CD14-positive monocyte (primary cell): Measurements from ENCODE around the gene ZNF467. TPM values are rescaled to one million over a fixed set of nuclear protein-coding genes. Genes with fewer than 3 reads are reported as not detected.

Experiments used
- DNase-seq, 3 donors: peaks; one replicate each; pipeline ENCODE4 v3.0.0-alpha.2; 2011 to 2022
- H2AFZ ChIP-seq: 2 replicates; pipeline ENCODE4 v1.6.0; 2012; ENCODE audit warnings: mild to moderate bottlenecking, low read depth, low read length, inconsistent platforms; ENCODE audit not compliant: insufficient read depth, poor library complexity, severe bottlenecking
- H3K27ac ChIP-seq, 2 donors: 1 replicate in 1 of 2; 2 replicates in 1 of 2; pipeline ENCODE4 v1.5.1; 2012 to 2013; ENCODE audit warnings: low read length in 2 of 2, control low read depth in 1 of 2, inconsistent platforms in 1 of 2, low read depth in 1 of 2, mild to moderate bottlenecking in 1 of 2
- H3K27me3 ChIP-seq, 2 donors: one replicate each; pipeline versions ENCODE4 v1.6.0 to v1.6.1; 2011 to 2013; ENCODE audit warnings: low read length in 2 of 2; ENCODE audit not compliant: control insufficient read depth in 2 of 2, insufficient read depth in 2 of 2
- H3K36me3 ChIP-seq, 2 donors: replicated peaks in 1 of 2; 1 replicate in 1 of 2; 2 replicates in 1 of 2; pipeline versions ENCODE4 v1.5.1 to v1.6.1; 2012 to 2013; ENCODE audit warnings: low read length in 2 of 2, control low read depth in 1 of 2, inconsistent platforms in 1 of 2, mild to moderate bottlenecking in 1 of 2; ENCODE audit not compliant: insufficient read depth in 2 of 2, control insufficient read depth in 1 of 2
- H3K4me1 ChIP-seq, 2 donors: 1 replicate in 1 of 2; 2 replicates in 1 of 2; pipeline versions ENCODE4 v1.5.1 to v1.6.1; 2012 to 2013; ENCODE audit warnings: low read length in 2 of 2, control low read depth in 1 of 2, inconsistent platforms in 1 of 2, mild to moderate bottlenecking in 1 of 2, moderate library complexity in 1 of 2; ENCODE audit not compliant: insufficient read depth in 2 of 2, control insufficient read depth in 1 of 2
- H3K4me2 ChIP-seq: replicated peaks from 2 replicates; pipeline ENCODE3; 2012; ENCODE audit warnings: low read length, moderate library complexity, mild to moderate bottlenecking; ENCODE audit not compliant: poor library complexity, severe bottlenecking; ENCODE audit errors: extremely low read depth
- H3K4me3 ChIP-seq, 3 experiments: fragments of 200-600 bp in 1 of 3; sonication (generic) in 1 of 3; replicated peaks in 1 of 3; 1 replicate in 2 of 3; 2 replicates in 1 of 3; pipeline ENCODE4 v1.5.1; 2011 to 2013; ENCODE audit warnings: low read length in 3 of 3, mild to moderate bottlenecking in 3 of 3, control low read depth in 2 of 3, low read depth in 2 of 3, inconsistent platforms in 1 of 3, moderate library complexity in 1 of 3
- H3K79me2 ChIP-seq: 2 replicates; pipeline ENCODE4 v1.6.0; 2012; ENCODE audit warnings: mild to moderate bottlenecking, control low read depth, inconsistent platforms, low read length, moderate library complexity; ENCODE audit not compliant: insufficient read depth
- H3K9ac ChIP-seq: 2 replicates; pipeline ENCODE4 v1.6.0; 2017; ENCODE audit warnings: low read length, mild to moderate bottlenecking; ENCODE audit not compliant: insufficient read depth, poor library complexity, severe bottlenecking
- H3K9me3 ChIP-seq, 2 donors: replicated peaks in 1 of 2; 1 replicate in 1 of 2; 2 replicates in 1 of 2; pipeline versions ENCODE4 v1.5.1 to v1.6.1; 2012 to 2013; ENCODE audit warnings: low read length in 2 of 2, control low read depth in 1 of 2; ENCODE audit not compliant: control insufficient read depth in 1 of 2, insufficient read depth in 1 of 2
- H4K20me1 ChIP-seq: 2 replicates; pipeline ENCODE4 v1.6.0; 2012; ENCODE audit warnings: mild to moderate bottlenecking, low read length, control low read depth, moderate library complexity; ENCODE audit not compliant: insufficient read depth
- H3K27ac Mint-ChIP-seq, 7 donors: one replicate each; pipeline ENCODE4 v1.8.0; 2020; ENCODE audit warnings: mild to moderate bottlenecking in 7 of 7, mixed read lengths in 7 of 7, moderate library complexity in 6 of 7, inconsistent platforms in 2 of 7
- H3K27me3 Mint-ChIP-seq, 3 donors: one replicate each; pipeline ENCODE4 v1.8.0; 2021 to 2022; ENCODE audit warnings: low read depth in 3 of 3, mild to moderate bottlenecking in 3 of 3, mixed read lengths in 3 of 3, moderate library complexity in 3 of 3, inconsistent platforms in 1 of 3
- H3K36me3 Mint-ChIP-seq, 2 donors: one replicate each; pipeline ENCODE4 v1.8.0; 2020; ENCODE audit warnings: mixed read lengths in 2 of 2, inconsistent platforms in 1 of 2, mild to moderate bottlenecking in 1 of 2
- H3K4me1 Mint-ChIP-seq: one replicate; pipeline ENCODE4 v1.8.0; 2020; ENCODE audit warnings: mild to moderate bottlenecking, mixed read lengths
- H3K4me3 Mint-ChIP-seq, 2 donors: one replicate each; pipeline ENCODE4 v1.8.0; 2020; ENCODE audit warnings: mild to moderate bottlenecking in 2 of 2, mixed read lengths in 2 of 2, moderate library complexity in 1 of 2
- H3K9me3 Mint-ChIP-seq, 7 donors: one replicate each; pipeline ENCODE4 v1.8.0; 2020 to 2022; ENCODE audit warnings: mixed read lengths in 7 of 7, mild to moderate bottlenecking in 6 of 7, moderate library complexity in 6 of 7, inconsistent platforms in 2 of 7
- WGBS: methylation state at CpG from one replicate; pipeline ENCODE4 v1.1.5; 2013; ENCODE audit warnings: missing lambda C conversion rate; ENCODE audit not compliant: insufficient coverage; 5-methylcytosine and 5-hydroxymethylcytosine counted together
- intact Hi-C, 2 donors: fragments of 100-400 bp; cut with micrococcal nuclease; formaldehyde crosslinking; loops; one replicate each; pipeline versions ENCODE4 v1.15.0 to v1.15.1; 2023
- polyA plus RNA-seq, 3 donors: library from polyadenylated mRNA; depleted of rRNA in 1 of 3; unstranded in 2 of 3; stranded (reverse) in 1 of 3; fragments of 300-500 nt in 2 of 3; fragments of >200 nt in 1 of 3; fragmentation: Illumina TruSeq in 2 of 3; gene quantifications; 1 replicate in 2 of 3; 2 replicates in 1 of 3; pipeline ENCODE4 v1.2.3, GENCODE V29; 2012 to 2021
- TF ChIP-seq, protein P1 (sequence below): fragments of 200-600 bp; IDR thresholded peaks from one replicate; pipeline ENCODE4 v1.8.0; 2022; ENCODE audit warnings: antibody characterized with exemption, mild to moderate bottlenecking

ZNF467 gene
- polyA plus RNA-seq, 3 donors, result 43.4 to 100 (median 52.8) TPM

DNA sequence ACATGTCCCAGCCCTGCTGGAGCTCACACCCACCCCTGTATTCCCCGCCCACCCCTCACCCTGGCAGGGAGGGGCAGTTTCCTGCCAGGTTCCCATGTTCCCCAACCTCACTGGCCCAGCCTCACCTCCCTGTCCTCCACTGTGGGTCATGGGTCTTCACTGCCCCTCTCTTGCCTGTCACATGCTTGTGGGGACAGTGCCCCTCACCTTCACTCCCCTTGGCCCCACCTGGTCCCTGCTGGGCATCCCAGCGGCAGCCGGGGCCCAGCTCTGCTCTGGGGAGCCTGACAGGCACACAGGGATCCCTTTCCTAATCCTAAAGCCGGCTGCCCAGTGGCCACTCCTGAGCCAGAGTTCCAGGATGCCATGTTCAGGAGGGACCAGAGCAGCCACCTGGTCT, 43.4 kb upstream of the ZNF467 start:
- H3K36me3 Mint-ChIP-seq, result no peaks in the 10 kb centered on the region
- no peak for DNase-seq
- intact Hi-C loops, result no loop called here
- Histone ChIP-seq H3K27me3 (no peaks in the 10 kb centered on the region), H2AFZ (no peak overlapping the region), H3K9me3 (no peaks in the 10 kb centered on the region), H3K27ac (no peak overlapping the region), H3K4me2 (no peak overlapping the region), H4K20me1 (no peaks in the 10 kb centered on the region), H3K36me3 (no peaks in the 10 kb centered on the region), H3K9ac (no peak overlapping the region), H3K79me2 (no peaks in the 10 kb centered on the region), H3K4me3 (no peak overlapping the region), H3K4me1 (no peaks in the 10 kb centered on the region)
- no peaks in the 10 kb centered on the region for H3K4me1 Mint-ChIP-seq
- TF ChIP-seq, protein P1, sequence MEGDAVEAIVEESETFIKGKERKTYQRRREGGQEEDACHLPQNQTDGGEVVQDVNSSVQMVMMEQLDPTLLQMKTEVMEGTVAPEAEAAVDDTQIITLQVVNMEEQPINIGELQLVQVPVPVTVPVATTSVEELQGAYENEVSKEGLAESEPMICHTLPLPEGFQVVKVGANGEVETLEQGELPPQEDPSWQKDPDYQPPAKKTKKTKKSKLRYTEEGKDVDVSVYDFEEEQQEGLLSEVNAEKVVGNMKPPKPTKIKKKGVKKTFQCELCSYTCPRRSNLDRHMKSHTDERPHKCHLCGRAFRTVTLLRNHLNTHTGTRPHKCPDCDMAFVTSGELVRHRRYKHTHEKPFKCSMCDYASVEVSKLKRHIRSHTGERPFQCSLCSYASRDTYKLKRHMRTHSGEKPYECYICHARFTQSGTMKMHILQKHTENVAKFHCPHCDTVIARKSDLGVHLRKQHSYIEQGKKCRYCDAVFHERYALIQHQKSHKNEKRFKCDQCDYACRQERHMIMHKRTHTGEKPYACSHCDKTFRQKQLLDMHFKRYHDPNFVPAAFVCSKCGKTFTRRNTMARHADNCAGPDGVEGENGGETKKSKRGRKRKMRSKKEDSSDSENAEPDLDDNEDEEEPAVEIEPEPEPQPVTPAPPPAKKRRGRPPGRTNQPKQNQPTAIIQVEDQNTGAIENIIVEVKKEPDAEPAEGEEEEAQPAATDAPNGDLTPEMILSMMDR, result no peak
- H3K4me3 Mint-ChIP-seq, result no peak overlapping the region
- H3K9me3 Mint-ChIP-seq, result no peaks in the 10 kb centered on the region
- H3K27me3 Mint-ChIP-seq, result no peaks in the 10 kb centered on the region
- WGBS, result 86% methylated on average over 3 of the region's 4 CpGs
- H3K27ac Mint-ChIP-seq, result no peak overlapping the region

- Mint-ChIP-seq H3K36me3 (no peaks in the 10 kb centered on the region), H3K27me3 (no peaks in the 10 kb centered on the region)
Observed at GRCh38 chr7:149816267-149816751, 42.9 kb upstream of the ZNF467 start.

More at GRCh38 chr7:149816267-149816751, 42.9 kb upstream of the ZNF467 start:
- Mint-ChIP-seq H3K4me1 (no peaks in the 10 kb centered on the region), H3K27ac (no peak overlapping the region), H3K4me3 (no peak overlapping the region), H3K9me3 (no peaks in the 10 kb centered on the region)
- H3K79me2 ChIP-seq, result no peaks in the 10 kb centered on the region
- H3K27me3 ChIP-seq, result no peaks in the 10 kb centered on the region
- DNase-seq, result no peak
- WGBS, result 96% methylated on average over 17 of the region's 21 CpGs
- TF ChIP-seq, protein P1, result no peak
- H3K9ac ChIP-seq, result no peak overlapping the region
- H3K27ac ChIP-seq, result no peak overlapping the region
- no peak overlapping the region for H2AFZ ChIP-seq
- intact Hi-C loops, result no loop called here
- no peaks in the 10 kb centered on the region for H3K4me1 ChIP-seq
- H4K20me1 ChIP-seq, result no peaks in the 10 kb centered on the region
- H3K9me3 ChIP-seq, result no peaks in the 10 kb centered on the region
- H3K4me2 ChIP-seq, result no peak overlapping the region
- no peak overlapping the region for H3K4me3 ChIP-seq
- no peaks in the 10 kb centered on the region for H3K36me3 ChIP-seq
